Measurements from ENCODE around the gene SPTB.

The SPTB gene

GRCh38 chr14:64784006-64784405 lies 95.7 kb downstream of the SPTB start:
- TF ChIP-seq CREB1 (IDR thresholded peaks at IDR 0.05; ENCODE audit: low read depth) (no peak), NFIC (IDR thresholded peaks at IDR 0.05) (no peak), ZBTB7A (IDR thresholded peaks at IDR 0.05; ENCODE audit: low read depth) (no peak), TCF12 (IDR thresholded peaks at IDR 0.05; ENCODE audit: low read depth) (no peak), TAF1 (IDR thresholded peaks at IDR 0.05; ENCODE audit: low read depth) (no peak), RAD21 (IDR thresholded peaks at IDR 0.05; ENCODE audit: low read depth) (no peak), REST (IDR thresholded peaks at IDR 0.05; ENCODE audit: low read depth) (no peak), USF1 (IDR thresholded peaks at IDR 0.05) (no peak), YY1 (IDR thresholded peaks at IDR 0.05; ENCODE audit: low read depth) (no peak), TEAD4 (IDR thresholded peaks at IDR 0.05) (no peak), FOXM1 (IDR thresholded peaks at IDR 0.05; ENCODE audit: borderline replicate concordance, low read depth) (no peak), MAX (IDR thresholded peaks at IDR 0.05) (no peak), EP300 (IDR thresholded peaks at IDR 0.05; ENCODE audit: borderline replicate concordance) (no peak), CEBPB (IDR thresholded peaks at IDR 0.05) (no peak), EGR1 (IDR thresholded peaks at IDR 0.05) (no peak)

- TF ChIP-seq TEAD4 (IDR thresholded peaks at IDR 0.05) (no peak), CEBPB (IDR thresholded peaks at IDR 0.05) (no peak), YY1 (IDR thresholded peaks at IDR 0.05; ENCODE audit: low read depth) (no peak), USF1 (IDR thresholded peaks at IDR 0.05) (no peak), REST (IDR thresholded peaks at IDR 0.05; ENCODE audit: low read depth) (no peak), EGR1 (IDR thresholded peaks at IDR 0.05) (no peak), RAD21 (IDR thresholded peaks at IDR 0.05; ENCODE audit: low read depth) (no peak), NFIC (IDR thresholded peaks at IDR 0.05) (no peak), CREB1 (IDR thresholded peaks at IDR 0.05; ENCODE audit: low read depth) (no peak)
These were observed 97.5 kb downstream of the SPTB start for GRCh38 chr14:64782196-64782595.

GRCh38 chr14:64779472-64779871 lies 100.2 kb downstream of the SPTB start:
- TF ChIP-seq ZBTB7A (IDR thresholded peaks at IDR 0.05; ENCODE audit: low read depth): no peak
- no peak for TF ChIP-seq CREB1 (IDR thresholded peaks at IDR 0.05; ENCODE audit: low read depth)
- TF ChIP-seq MAX (IDR thresholded peaks at IDR 0.05): no peak
- TF ChIP-seq EP300 (IDR thresholded peaks at IDR 0.05; ENCODE audit: borderline replicate concordance): no peak
- no peak for TF ChIP-seq YY1 (IDR thresholded peaks at IDR 0.05; ENCODE audit: low read depth)
- TF ChIP-seq NFIC (IDR thresholded peaks at IDR 0.05): no peak
- no peak for TF ChIP-seq REST (IDR thresholded peaks at IDR 0.05; ENCODE audit: low read depth)
- no peak for TF ChIP-seq FOXM1 (IDR thresholded peaks at IDR 0.05; ENCODE audit: borderline replicate concordance, low read depth)
- no peak for TF ChIP-seq USF1 (IDR thresholded peaks at IDR 0.05)
- TF ChIP-seq TEAD4 (IDR thresholded peaks at IDR 0.05): no peak
- no peak for TF ChIP-seq RAD21 (IDR thresholded peaks at IDR 0.05; ENCODE audit: low read depth)
- no peak for TF ChIP-seq EGR1 (IDR thresholded peaks at IDR 0.05)
- TF ChIP-seq TCF12 (IDR thresholded peaks at IDR 0.05; ENCODE audit: low read depth): no peak
- TF ChIP-seq TAF1 (IDR thresholded peaks at IDR 0.05; ENCODE audit: low read depth): no peak
- TF ChIP-seq CEBPB (IDR thresholded peaks at IDR 0.05): no peak

GRCh38 chr14:64778104-64778754 lies 101.5 kb downstream of the SPTB start:
- TF ChIP-seq CREB1 (IDR thresholded peaks at IDR 0.05; ENCODE audit: low read depth): no peak
- TF ChIP-seq YY1 (IDR thresholded peaks at IDR 0.05; ENCODE audit: low read depth): no peak

Data from Ishikawa (cell line).